PC-3 (cell line): ENCODE measurements around the gene TSHZ2. TPM values are rescaled to one million over a fixed set of nuclear protein-coding genes. Genes with fewer than 3 reads are reported as not detected.

ENCODE experiments used
- ATAC-seq: fragments of 200-7000 bp; cut with Tn5 transposase; 2 replicates; pipeline ENCODE4 v1.9.1; 2020; ENCODE audit warnings: mild to moderate bottlenecking, moderate library complexity
- BruUV-seq: library from RNA; stranded (reverse); fragments of 400-500 nt; replicated peaks from 2 replicates; lab custom pipeline; 2021; lab: Mats Ljungman, UMichigan
- CTCF ChIA-PET: fragments of 300-600 bp; sonication (Branson Sonifier 250); formaldehyde crosslinking; loops from one replicate; lab custom pipeline; 2022; ENCODE audit warnings: antibody characterized with exemption; lab: Charles Lee
- POLR2A ChIA-PET: fragments of 300-600 bp; sonication (Branson Sonifier 250); formaldehyde crosslinking; loops from one replicate; lab custom pipeline; 2022; ENCODE audit warnings: antibody characterized with exemption; ENCODE audit not compliant: unreplicated experiment; lab: Charles Lee
- DNase-seq: peaks from one replicate; pipeline ENCODE4 v3.0.0-alpha.2; 2015
- H2AFZ ChIP-seq: fragments of 300-600 bp; sonication (generic); 2 replicates; pipeline ENCODE4 v1.6.0; 2016; ENCODE audit warnings: antibody characterized with exemption, low read length
- H3F3A ChIP-seq: fragments of 300-600 bp; sonication (generic); one replicate; pipeline ENCODE4 v1.6.0; 2017; ENCODE audit warnings: antibody characterized with exemption, low read length, control low read depth, mild to moderate bottlenecking; ENCODE audit not compliant: unreplicated experiment
- H3K27ac ChIP-seq: fragments of 300-600 bp; sonication (generic); 2 replicates; pipeline ENCODE4 v1.5.1; 2016; ENCODE audit warnings: mild to moderate bottlenecking, low read length
- H3K27me3 ChIP-seq: fragments of 300-600 bp; sonication (generic); 2 replicates; pipeline ENCODE4 v1.6.1; 2016; ENCODE audit warnings: low read length, mixed read lengths
- H3K36me3 ChIP-seq: fragments of 300-600 bp; sonication (generic); 2 replicates; pipeline ENCODE4 v1.6.1; 2016; ENCODE audit warnings: low read depth, mixed run types, low read length, mixed read lengths
- H3K4me1 ChIP-seq: fragments of 300-600 bp; sonication (generic); 2 replicates; pipeline ENCODE4 v1.5.1; 2016; ENCODE audit warnings: low read length; ENCODE audit not compliant: insufficient read depth
- H3K4me2 ChIP-seq: fragments of 300-600 bp; sonication (generic); 2 replicates; pipeline ENCODE4 v1.6.0; 2016; ENCODE audit warnings: low read length
- H3K4me3 ChIP-seq: fragments of 300-600 bp; sonication (generic); 2 replicates; pipeline ENCODE4 v1.5.1; 2016; ENCODE audit warnings: mild to moderate bottlenecking, low read length, mixed read lengths
- H3K79me2 ChIP-seq: fragments of 300-600 bp; sonication (generic); 2 replicates; pipeline ENCODE4 v1.6.1; 2017; ENCODE audit warnings: low read length, mixed read lengths
- H3K9ac ChIP-seq: fragments of 300-600 bp; sonication (generic); 2 replicates; pipeline ENCODE4 v1.6.0; 2016; ENCODE audit warnings: mild to moderate bottlenecking, low read length
- H3K9me2 ChIP-seq: fragments of 300-600 bp; sonication (generic); replicated peaks from 2 replicates; pipeline ENCODE4 v1.6.1; 2016; ENCODE audit warnings: mixed run types, low read length, mixed read lengths
- H3K9me3 ChIP-seq: fragments of 300-600 bp; sonication (generic); 2 replicates; pipeline ENCODE4 v1.6.1; 2016; ENCODE audit warnings: low read length, mixed read lengths
- H4K20me1 ChIP-seq: fragments of 300-600 bp; sonication (generic); 2 replicates; pipeline ENCODE4 v1.6.1; 2016; ENCODE audit warnings: low read length, mixed read lengths
- EZH2 ChIP-seq: fragments of 300-600 bp; sonication (generic); IDR thresholded peaks from one replicate; pipeline ENCODE4 v1.6.1; 2017; ENCODE audit warnings: antibody characterized with exemption, mild to moderate bottlenecking, low read length; ENCODE audit not compliant: unreplicated experiment
- EZH2phosphoT487 ChIP-seq: fragments of 300-600 bp; sonication (generic); IDR thresholded peaks from 2 replicates; pipeline ENCODE4 v1.6.1; 2018; ENCODE audit warnings: mild to moderate bottlenecking, antibody characterized with exemption, low read length, borderline replicate concordance
- intact Hi-C: fragments of 100-400 bp; cut with micrococcal nuclease; formaldehyde crosslinking; loops from 2 replicates; pipeline ENCODE4 v1.9.0; 2023
- total RNA-seq: library from RNA; depleted of rRNA; stranded (reverse); fragments of >200 nt; gene quantifications from 2 replicates; pipeline ENCODE4 v1.2.3, GENCODE V29; 2014
- TF ChIP-seq, protein P1 (sequence below): fragments of 300-600 bp; sonication (generic); conservative IDR thresholded peaks from 2 replicates; pipeline ENCODE4 v1.5.1; 2017; ENCODE audit warnings: antibody characterized with exemption, low read depth, mild to moderate bottlenecking, low read length

The TSHZ2 gene
- total RNA-seq, 1 experiment from 2014 or later: not detected

- Histone ChIP-seq H4K20me1 (no peaks in the 10 kb centered on the region), H3K27ac (no peak overlapping the region), H3K9me3 (no peaks in the 10 kb centered on the region), H3K27me3 (no peaks in the 10 kb centered on the region), H3K4me2 (no peak overlapping the region), H3K9ac (no peak overlapping the region), H3K4me3 (no peak overlapping the region), H3K36me3 (no peaks in the 10 kb centered on the region), H2AFZ (no peak overlapping the region), H3F3A (no peaks in the 10 kb centered on the region), H3K4me1 (peaks cover 7% of the 10 kb centered on the region), H3K9me2 (no peaks in the 10 kb centered on the region), H3K79me2 (no peaks in the 10 kb centered on the region)
- no peak; the same call in 1 of the 2 replicates for ATAC-seq
- ChIA-PET CTCF (no interaction called here), POLR2A (no interaction called here)
- peak; percentile 82 for DNase-seq
- BruUV-seq: no TSS peak
- intact Hi-C loops: no loop called here
- TF ChIP-seq, protein P1, sequence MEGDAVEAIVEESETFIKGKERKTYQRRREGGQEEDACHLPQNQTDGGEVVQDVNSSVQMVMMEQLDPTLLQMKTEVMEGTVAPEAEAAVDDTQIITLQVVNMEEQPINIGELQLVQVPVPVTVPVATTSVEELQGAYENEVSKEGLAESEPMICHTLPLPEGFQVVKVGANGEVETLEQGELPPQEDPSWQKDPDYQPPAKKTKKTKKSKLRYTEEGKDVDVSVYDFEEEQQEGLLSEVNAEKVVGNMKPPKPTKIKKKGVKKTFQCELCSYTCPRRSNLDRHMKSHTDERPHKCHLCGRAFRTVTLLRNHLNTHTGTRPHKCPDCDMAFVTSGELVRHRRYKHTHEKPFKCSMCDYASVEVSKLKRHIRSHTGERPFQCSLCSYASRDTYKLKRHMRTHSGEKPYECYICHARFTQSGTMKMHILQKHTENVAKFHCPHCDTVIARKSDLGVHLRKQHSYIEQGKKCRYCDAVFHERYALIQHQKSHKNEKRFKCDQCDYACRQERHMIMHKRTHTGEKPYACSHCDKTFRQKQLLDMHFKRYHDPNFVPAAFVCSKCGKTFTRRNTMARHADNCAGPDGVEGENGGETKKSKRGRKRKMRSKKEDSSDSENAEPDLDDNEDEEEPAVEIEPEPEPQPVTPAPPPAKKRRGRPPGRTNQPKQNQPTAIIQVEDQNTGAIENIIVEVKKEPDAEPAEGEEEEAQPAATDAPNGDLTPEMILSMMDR: peak; percentile 86
- no peak for TF ChIP-seq EZH2phosphoT487
Observed at GRCh38 chr20:53157443-53158408, 185.6 kb downstream of the TSHZ2 start.

DNA sequence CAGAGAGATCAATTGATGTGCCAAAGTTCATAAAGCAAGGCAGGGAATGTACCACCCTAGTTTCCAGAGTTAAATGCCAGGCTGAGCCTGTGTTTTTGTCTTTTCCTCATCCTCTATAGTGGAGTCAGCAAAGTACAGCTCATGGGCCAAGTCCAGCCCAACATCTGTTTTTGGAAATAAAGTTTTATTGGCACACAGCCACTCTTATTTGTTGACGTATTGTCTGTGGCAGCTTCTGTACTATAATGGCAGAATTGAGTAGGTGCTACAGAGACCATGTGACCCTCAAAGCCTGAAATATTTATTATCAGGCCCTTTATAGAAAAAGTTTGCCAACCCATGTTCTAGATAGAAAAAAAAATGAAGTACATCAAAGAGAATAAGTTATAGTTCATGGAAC is 187.0 kb downstream of the TSHZ2 start:
- no peaks in the 10 kb centered on the region for H3K9me2 ChIP-seq
- no peaks in the 10 kb centered on the region for H3K79me2 ChIP-seq
- ATAC-seq (no peak), DNase-seq (no peak)
- no peaks in the 10 kb centered on the region for H3K27me3 ChIP-seq
- H3K36me3 ChIP-seq: no peaks in the 10 kb centered on the region
- H3K27ac ChIP-seq: no peak overlapping the region
- BruUV-seq: no TSS peak
- no peak overlapping the region for H3K4me2 ChIP-seq
- H3K9me3 ChIP-seq: no peaks in the 10 kb centered on the region
- no peak overlapping the region for H3K4me3 ChIP-seq
- H2AFZ ChIP-seq: no peak overlapping the region
- TF ChIP-seq, protein P1: no peak
- TF ChIP-seq EZH2 (no peak), EZH2phosphoT487 (no peak)
- CTCF ChIA-PET: no interaction called here
- no peaks in the 10 kb centered on the region for H4K20me1 ChIP-seq
- H3F3A ChIP-seq: no peaks in the 10 kb centered on the region
- H3K9ac ChIP-seq: no peak overlapping the region
- peaks cover 8% of the 10 kb centered on the region for H3K4me1 ChIP-seq
- POLR2A ChIA-PET: no interaction called here
- intact Hi-C loops: no loop called here

DNA sequence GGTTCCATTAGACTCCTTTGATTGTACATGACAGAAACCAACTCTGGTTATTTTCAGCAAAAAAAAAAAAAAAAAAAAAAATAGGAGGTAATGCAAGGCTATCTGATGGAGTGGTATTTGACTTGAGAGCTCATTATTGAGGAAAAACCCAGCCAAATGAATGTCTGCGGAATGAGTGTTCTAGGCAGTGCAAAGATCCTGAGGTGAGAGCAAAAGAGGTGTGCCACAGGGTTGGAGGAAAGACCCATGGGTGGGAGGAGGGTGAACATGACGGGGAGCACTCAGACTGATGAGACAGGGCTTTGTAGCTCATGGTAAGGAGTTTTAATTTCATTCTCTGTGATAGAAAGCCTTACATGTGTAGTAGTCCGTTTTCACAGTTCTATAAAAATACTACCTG is 188.9 kb downstream of the TSHZ2 start:
- TF ChIP-seq EZH2 (no peak), EZH2phosphoT487 (no peak)
- TF ChIP-seq, protein P1: no peak
- Histone ChIP-seq H2AFZ (no peak overlapping the region), H3K4me1 (peaks cover 8% of the 10 kb centered on the region), H3K9me3 (no peaks in the 10 kb centered on the region), H3K27me3 (no peaks in the 10 kb centered on the region), H4K20me1 (no peaks in the 10 kb centered on the region), H3K79me2 (no peaks in the 10 kb centered on the region), H3K9ac (no peak overlapping the region), H3K4me3 (no peak overlapping the region), H3K9me2 (no peaks in the 10 kb centered on the region), H3K4me2 (no peak overlapping the region), H3F3A (no peaks in the 10 kb centered on the region), H3K27ac (no peak overlapping the region), H3K36me3 (no peaks in the 10 kb centered on the region)
- intact Hi-C loops: no loop called here
- ChIA-PET CTCF (no interaction called here), POLR2A (no interaction called here)
- ATAC-seq (no peak), DNase-seq (no peak)
- no TSS peak for BruUV-seq
